ENCODE results near the gene ATXN2.

ATXN2 gene

GRCh38 chr12:111441107-111441928 lies 157.8 kb downstream of the ATXN2 start:
- no peak for DNase-seq (ENCODE audit: low read depth)
- H3K4me3 ChIP-seq (ENCODE audit: low read depth, low read length), result no peak overlapping the region
- TF ChIP-seq CTCF (IDR thresholded peaks at IDR 0.05; ENCODE audit: control insufficient read depth, extremely low read depth, insufficient read depth), result no peak

GRCh38 chr12:111440631-111441030 lies 158.5 kb downstream of the ATXN2 start:
- DNase-seq (ENCODE audit: low read depth), result no peak
- H3K4me3 ChIP-seq (ENCODE audit: low read depth, low read length), result no peak overlapping the region
- TF ChIP-seq CTCF (IDR thresholded peaks at IDR 0.05; ENCODE audit: control insufficient read depth, extremely low read depth, insufficient read depth), result no peak

- H3K4me3 ChIP-seq (ENCODE audit: low read depth, low read length), result no peak overlapping the region
- no peak for TF ChIP-seq CTCF (IDR thresholded peaks at IDR 0.05; ENCODE audit: control insufficient read depth, extremely low read depth, insufficient read depth)
- no peak for DNase-seq (ENCODE audit: low read depth)
Observed at GRCh38 chr12:111440152-111440551, 159.0 kb downstream of the ATXN2 start.

GRCh38 chr12:111439657-111440151 lies 159.4 kb downstream of the ATXN2 start:
- no peak for TF ChIP-seq CTCF (IDR thresholded peaks at IDR 0.05; ENCODE audit: control insufficient read depth, extremely low read depth, insufficient read depth)
- no peak for DNase-seq (ENCODE audit: low read depth)
- H3K4me3 ChIP-seq (ENCODE audit: low read depth, low read length), result no peak overlapping the region

GRCh38 chr12:111438481-111438880 lies 160.6 kb downstream of the ATXN2 start:
- no peak for DNase-seq (ENCODE audit: low read depth)
- TF ChIP-seq CTCF (IDR thresholded peaks at IDR 0.05; ENCODE audit: control insufficient read depth, extremely low read depth, insufficient read depth), result no peak
- H3K4me3 ChIP-seq (ENCODE audit: low read depth, low read length), result no peak overlapping the region

GRCh38 chr12:111437816-111438454 lies 161.2 kb downstream of the ATXN2 start:
- no peak for DNase-seq (ENCODE audit: low read depth)
- TF ChIP-seq CTCF (IDR thresholded peaks at IDR 0.05; ENCODE audit: control insufficient read depth, extremely low read depth, insufficient read depth), result no peak
- H3K4me3 ChIP-seq (ENCODE audit: low read depth, low read length), result no peak overlapping the region

Measured in LNCaP clone FGC (cell line).